ENCODE results near the gene KIF1B. TPM values are rescaled to one million over a fixed set of nuclear protein-coding genes. Genes with fewer than 3 reads are reported as not detected.

KIF1B gene
- total and polyA plus RNA-seq, 2 donors (not counting 1 experiment from before 2014, with no cell fraction given), result 3.5 to 16.4 TPM

- intact Hi-C loops (cut with micrococcal nuclease), result loop anchor here (1.0 kb wide), 3 partner anchors 32 to 520 kb away; partner anchors contain the start of genes CTNNBIP1 and DFFA
- H2AFZ ChIP-seq (ENCODE audit: insufficient read depth, low read depth, low read length, poor library complexity, severe bottlenecking), result peak overlapping the region; percentile 95
- WGBS (ENCODE audit: insufficient coverage), result 26% methylated on average over 16 of the region's 16 CpGs
- peaks cover 10% of the 10 kb centered on the region for H3K79me2 ChIP-seq (ENCODE audit: control insufficient read depth, insufficient read depth, low read length)
- H3K9ac ChIP-seq (ENCODE audit: low read length), result peak overlapping the region; percentile 97
- ATAC-seq (ENCODE audit: low read depth) (no peak), DNase-seq (no peak)
- H3K9me3 Mint-ChIP-seq (ENCODE audit: insufficient read depth), result no peaks in the 10 kb centered on the region
- no peaks in the 10 kb centered on the region for H4K20me1 ChIP-seq (ENCODE audit: control insufficient read depth, insufficient read depth, low read length, poor library complexity, severe bottlenecking)
- H3K4me1 Mint-ChIP-seq, result peaks cover 30% of the 10 kb centered on the region
- H3K4me2 ChIP-seq (replicated peaks; ENCODE audit: low read depth, low read length, poor library complexity, severe bottlenecking), result peak overlapping the region; percentile 99
- CTCF ChIA-PET, result interaction anchor here (0.7 to 3.3 kb wide), 23 partner anchors 8 to 946 kb away, joined by 3 to 51 read pairs (median 4); partner anchors contain the start of genes DFFA, KIF1B and PGD
- H3K4me1 ChIP-seq (ENCODE audit: control insufficient read depth in 2 of 2, insufficient read depth in 2 of 2, low read length in 2 of 2), result peaks cover 11 to 30% of the 10 kb centered on the region in 2 donors
- H3K27me3 ChIP-seq (replicated peaks in 1 of 4; ENCODE audit: control extremely low read depth in 1 of 4, control insufficient read depth in 3 of 4, insufficient read depth in 4 of 4, low read length in 3 of 4), result no peaks in the 10 kb centered on the region
- TF ChIP-seq EZH2 (IDR thresholded peaks at IDR 0.05; ENCODE audit: borderline replicate concordance, insufficient read depth, low read depth, low read length, poor library complexity, severe bottlenecking), result no peak
- no peak for TF ChIP-seq CTCF (IDR thresholded peaks at IDR 0.05)
- H3K4me3 Mint-ChIP-seq, result peak overlapping the region; percentile 96
- H3K27ac Mint-ChIP-seq, result peak overlapping the region; percentile 99
- peak overlapping the region in 1 of 2 donors; percentile 95 for H3K27ac ChIP-seq (ENCODE audit: low read length in 2 of 2)
- H3K36me3 ChIP-seq (replicated peaks in 1 of 2; ENCODE audit: control extremely low read depth in 1 of 2, control insufficient read depth in 1 of 2, extremely low read depth in 1 of 2, insufficient read depth in 2 of 2, low read length in 1 of 2), result no peaks in the 10 kb centered on the region
- H3K4me3 ChIP-seq (ENCODE audit: control extremely low read depth in 1 of 5, extremely low read depth in 1 of 5, insufficient read depth in 1 of 5, low read depth in 2 of 5, low read length in 4 of 5), result peak overlapping the region; percentile 8 to 90 (median 69)
- POLR2A ChIA-PET, result interaction anchor here (0.7 to 2.2 kb wide), 4 partner anchors 10 to 397 kb away, joined by 3 to 7 read pairs (median 4); partner anchors contain the start of genes KIF1B, PEX14 and UBE4B
- no peaks in the 10 kb centered on the region for H3K27me3 Mint-ChIP-seq
- peaks cover 0 to 3% (median 0%) of the 10 kb centered on the region in 3 donors for H3K9me3 ChIP-seq (ENCODE audit: control extremely low read depth in 1 of 3, control insufficient read depth in 2 of 3, insufficient read depth in 1 of 3, low read length in 2 of 3)
Observed at GRCh38 chr1:10429868-10430215, 219.5 kb downstream of the KIF1B start.

Data from B cell (primary cell).